ENCODE results near the gene ANKH.
A peak's percentile ranks its signal among the peaks of the same experiment; 100 is the strongest.

The ANKH gene

DNA sequence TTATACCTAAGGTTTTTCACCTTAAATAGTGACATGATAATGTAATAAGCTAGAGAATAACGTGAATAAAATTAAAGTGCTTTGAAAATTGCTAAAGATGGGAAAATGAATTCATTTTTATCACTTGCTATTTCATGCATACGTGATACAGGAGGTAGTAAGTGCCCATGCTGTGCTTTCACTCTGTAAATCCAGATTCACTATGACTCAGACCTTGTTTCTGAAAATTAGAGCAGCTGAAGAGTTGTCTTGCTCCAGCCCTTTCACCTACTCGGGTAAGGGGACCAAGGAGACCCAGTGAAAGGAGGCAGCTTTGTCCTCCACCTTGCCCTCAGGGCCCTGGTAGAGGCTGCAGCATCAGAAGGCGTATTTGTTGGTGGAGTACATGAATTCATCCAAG lies 87.9 kb downstream of the ANKH start:
- no peak for DNase-seq

DNA sequence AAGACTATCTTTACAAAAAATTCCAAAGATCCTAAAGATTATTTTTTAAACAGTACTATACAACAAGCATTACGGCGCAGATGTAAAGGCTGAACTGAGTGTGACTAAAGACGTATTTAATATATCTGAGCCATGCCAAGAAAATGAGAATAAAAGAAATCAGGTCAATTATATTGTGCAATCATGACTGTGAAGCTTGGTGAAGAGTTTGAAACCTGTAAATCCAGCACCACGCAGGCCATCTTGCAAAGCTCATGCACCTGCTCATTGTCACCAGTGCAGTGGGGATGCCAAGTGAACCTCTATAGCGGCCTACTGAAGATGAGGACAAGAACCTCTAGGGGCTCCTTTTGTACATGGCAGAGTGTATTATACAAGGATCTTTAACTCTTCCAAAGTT lies 89.0 kb downstream of the ANKH start:
- no peak for DNase-seq

DNA sequence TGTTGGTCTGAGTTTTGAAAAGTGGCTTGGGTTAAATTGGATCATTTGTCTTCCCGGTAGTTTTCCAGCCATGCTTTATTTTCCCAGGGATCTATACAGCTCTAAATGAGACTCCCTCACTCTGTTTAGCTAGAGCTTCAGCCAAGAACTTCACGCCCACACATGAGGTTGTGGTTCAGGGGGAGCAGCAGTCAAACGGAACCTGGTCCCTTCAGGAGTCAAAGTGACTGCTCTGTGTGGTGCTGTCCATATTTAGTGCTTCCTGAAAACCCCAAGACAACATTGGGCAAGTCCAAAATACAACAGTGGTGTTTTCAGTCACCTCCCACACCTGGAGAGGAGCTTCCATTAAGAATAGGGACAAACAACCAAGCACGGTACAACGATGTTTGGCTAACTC lies 90.5 kb downstream of the ANKH start:
- no peak for DNase-seq

DNA sequence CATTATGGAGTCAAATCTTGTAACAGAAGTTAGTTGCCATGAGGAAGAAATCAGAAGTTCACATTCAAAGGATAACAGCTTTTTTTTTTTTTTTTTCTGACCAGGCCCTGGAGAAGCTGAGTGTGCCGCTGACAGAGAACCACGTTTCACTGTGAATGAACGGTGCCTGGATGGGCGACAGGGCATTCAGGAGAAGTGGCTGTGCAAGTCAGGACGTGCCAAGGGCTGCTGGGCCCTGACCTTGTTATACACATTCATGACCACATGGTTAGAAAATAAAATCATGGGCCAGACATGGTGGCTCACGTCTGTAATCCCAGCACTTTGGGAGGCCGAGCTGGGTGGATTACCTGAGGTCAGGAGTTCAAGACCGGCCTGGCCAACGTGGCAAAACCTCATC lies 91.6 kb downstream of the ANKH start:
- DNase-seq = no peak

DNA sequence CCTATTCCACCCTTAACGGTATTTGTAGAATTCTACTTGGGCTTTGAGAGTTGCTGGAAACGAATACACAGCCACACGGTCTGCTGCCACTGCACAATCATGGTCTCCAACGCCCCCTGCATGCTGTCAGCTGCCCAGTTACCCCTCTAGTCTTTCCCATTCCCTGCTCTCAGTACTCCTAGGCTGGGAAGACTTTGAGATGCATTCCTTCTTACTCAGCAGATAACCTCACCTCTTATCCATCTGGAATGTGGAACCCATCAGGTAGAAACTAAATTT lies 92.8 kb downstream of the ANKH start:
- DNase-seq = no peak

DNA sequence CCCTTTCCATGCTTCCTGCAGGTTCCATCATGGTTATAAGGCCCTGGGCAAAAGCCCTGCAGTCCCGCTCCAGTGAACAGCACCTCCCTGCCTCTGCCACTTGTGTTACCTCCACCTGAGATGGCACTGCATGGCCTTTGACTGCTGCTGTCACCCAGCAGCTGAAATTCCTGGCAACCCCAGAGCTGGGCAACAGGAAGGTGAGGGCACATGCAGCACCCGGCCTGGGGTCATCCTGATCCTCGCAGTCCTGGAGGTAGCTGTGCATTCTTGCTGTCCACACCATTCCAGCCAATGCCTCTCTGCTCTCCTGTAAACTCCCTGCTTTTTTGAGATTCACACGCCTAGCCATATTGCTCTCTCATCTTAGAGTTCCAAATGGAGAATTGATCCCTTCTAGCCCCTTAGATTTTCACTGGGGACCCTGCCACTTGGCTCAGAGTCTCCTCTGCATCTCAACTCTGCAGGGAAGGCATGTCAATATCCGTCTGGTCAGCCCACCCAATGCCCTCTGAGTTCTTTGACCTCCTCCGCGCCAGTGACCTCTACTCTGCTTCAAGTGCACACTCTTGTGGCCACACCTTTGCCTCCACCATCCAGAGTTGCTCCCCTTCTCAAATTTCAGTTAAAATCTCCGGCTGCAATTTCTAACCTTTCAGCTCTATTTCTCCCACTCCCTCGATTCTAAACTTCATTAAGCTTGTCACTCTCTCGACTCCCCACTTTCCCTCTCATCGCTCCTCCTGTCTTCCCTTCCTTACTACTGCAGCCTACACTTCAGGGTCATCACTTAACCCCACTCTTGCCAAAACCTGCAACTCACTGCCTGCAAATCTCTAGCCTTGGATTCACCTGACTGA lies 93.4 kb downstream of the ANKH start:
- DNase-seq = no peak

- no peak for DNase-seq
Observed at GRCh38 chr5:14777187-14777586, 94.4 kb downstream of the ANKH start.

GRCh38 chr5:14776602-14777001 lies 95.0 kb downstream of the ANKH start:
- DNase-seq = no peak

DNA sequence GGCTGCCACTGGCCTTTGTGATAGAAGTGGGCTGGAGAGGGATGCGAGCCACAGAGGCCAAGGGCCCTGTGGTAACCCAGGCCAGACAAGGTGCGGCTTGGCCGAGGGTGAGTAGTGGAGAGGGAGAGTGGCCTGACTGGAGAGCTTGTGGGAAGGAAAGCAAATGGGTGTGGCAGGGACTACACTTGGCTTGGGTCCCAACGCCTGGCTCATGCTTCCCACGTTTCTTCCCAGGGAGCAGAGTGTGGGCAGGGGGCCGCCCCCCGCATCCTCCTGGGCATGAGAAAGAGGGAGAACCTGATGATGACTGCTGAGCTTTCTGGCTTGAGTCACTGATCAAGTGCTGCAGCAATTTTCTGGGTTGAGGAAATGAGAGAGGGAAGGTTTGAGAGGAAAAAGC lies 95.7 kb downstream of the ANKH start:
- DNase-seq = no peak

DNA sequence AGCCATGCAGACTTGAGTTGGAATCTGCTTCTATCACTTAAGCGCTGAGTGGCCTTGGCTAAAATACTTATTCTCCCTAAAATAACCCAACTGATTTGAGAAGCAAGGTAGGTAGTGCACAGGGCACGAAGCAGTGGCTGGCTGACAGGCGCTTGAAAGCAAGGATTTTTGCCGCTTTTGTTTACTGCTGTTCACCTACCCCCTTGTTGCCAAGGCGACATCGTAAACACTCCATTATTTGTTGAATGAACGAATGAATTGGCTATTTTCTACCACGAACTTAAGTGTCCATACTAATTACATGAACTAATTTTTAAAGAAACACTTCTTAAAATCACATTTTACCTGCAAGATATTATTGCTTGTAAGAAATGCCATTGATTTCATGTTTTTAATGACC lies 98.0 kb downstream of the ANKH start:
- DNase-seq = no peak

- no peak for DNase-seq
Observed at GRCh38 chr5:14771972-14772371, 99.6 kb downstream of the ANKH start.

GRCh38 chr5:14771189-14771588 lies 100.4 kb downstream of the ANKH start:
- no peak for DNase-seq

- DNase-seq = no peak
Observed at GRCh38 chr5:14768508-14769365, 102.8 kb downstream of the ANKH start.

- DNase-seq = peak; percentile 36
Observed at GRCh38 chr5:14767735-14768507, 103.7 kb downstream of the ANKH start.

GRCh38 chr5:14767053-14767452 lies 104.5 kb downstream of the ANKH start:
- DNase-seq = no peak

- DNase-seq = no peak
Observed at GRCh38 chr5:14766584-14766983, 105.0 kb downstream of the ANKH start.

DNA sequence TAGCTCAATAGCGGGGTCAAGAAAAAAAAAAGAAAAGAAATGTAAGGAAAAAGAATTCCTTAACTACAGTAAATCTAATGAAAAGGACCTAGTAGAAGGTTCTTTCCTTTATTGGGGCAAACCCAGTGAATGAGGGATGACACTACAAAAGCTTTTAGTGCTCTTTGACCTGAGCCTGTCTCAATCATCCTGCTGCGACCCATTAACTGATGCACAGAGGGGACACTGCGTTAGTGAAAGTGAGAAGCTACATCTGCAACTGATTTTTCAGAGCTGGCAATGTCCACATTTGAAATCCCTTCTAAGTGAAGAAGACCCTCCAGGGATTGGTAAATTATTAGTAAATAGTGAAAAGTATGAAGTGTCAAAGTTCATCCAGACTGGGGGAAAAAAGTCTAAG lies 106.0 kb downstream of the ANKH start:
- DNase-seq = no peak

DNA sequence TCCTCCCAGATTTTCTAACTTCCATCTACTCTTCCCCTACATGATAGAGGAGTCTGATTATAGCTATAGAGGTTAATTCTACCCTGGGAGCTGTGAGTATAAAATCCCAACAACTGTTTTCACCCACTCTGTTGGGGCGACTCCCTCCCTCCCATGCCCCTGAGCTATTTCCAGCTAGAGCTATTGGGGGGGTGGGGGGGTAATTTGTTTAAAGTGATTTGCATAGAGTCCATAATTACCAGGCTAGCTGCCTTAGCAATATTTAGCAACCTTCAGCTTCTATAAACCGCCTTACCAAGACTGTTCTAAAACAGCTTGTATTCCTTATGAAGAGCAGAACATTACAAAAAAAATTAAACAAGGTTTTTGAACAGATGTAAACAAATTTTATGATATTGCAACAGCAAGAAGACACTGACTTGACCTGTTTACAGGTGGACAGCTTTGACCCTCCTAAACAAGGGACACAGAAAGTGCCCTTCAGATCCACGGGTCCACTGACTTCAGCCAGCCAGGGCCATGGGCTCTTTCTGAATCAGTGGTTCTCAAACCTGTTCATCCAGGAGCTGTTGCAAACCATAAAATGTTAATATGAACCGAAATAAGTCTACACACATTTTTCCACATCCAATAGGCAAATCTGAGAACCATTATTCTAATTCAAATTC lies 108.9 kb downstream of the ANKH start:
- no peak for DNase-seq

GRCh38 chr5:14760548-14761002 lies 111.0 kb downstream of the ANKH start:
- no peak for DNase-seq

- DNase-seq = no peak
Observed at GRCh38 chr5:14759744-14760547, 111.6 kb downstream of the ANKH start.

- DNase-seq = no peak
Observed at GRCh38 chr5:14757850-14758249, 113.7 kb downstream of the ANKH start.

DNA sequence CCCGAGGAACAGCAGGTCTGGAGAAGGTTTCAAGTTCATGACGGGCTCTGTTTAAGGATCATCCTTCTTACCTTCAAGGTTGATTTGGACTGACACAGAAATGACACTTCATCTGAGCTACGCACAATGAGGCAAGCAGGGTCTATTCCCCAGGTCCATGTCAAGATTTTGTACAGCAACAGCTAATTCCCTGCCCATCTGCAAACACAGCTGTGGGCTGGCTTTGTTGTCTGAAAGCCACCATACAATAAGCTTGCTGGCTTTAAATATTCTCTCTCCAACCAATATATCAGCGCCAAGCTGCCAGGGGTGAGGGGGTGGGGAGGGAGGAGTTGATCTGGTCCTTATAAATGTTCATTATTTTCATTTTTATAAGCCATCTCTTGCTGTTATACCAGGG lies 115.1 kb downstream of the ANKH start:
- DNase-seq = no peak

Measured in CD4-positive, alpha-beta T cell treated with Interleukin-4 for 4 hours (primary cell).